Pancreas (tissue), 10 donors: Measurements from ENCODE around the gene PKNOX2. TPM values are rescaled to one million over a fixed set of nuclear protein-coding genes. Genes with fewer than 3 reads are reported as not detected.

Source experiments
- ATAC-seq, 4 donors: fragments of 200-7000 bp; cut with Tn5 transposase; one replicate each; pipeline versions ENCODE4 v1.8.0 to v1.9.1; 2020; ENCODE audit warnings: mild to moderate bottlenecking in 4 of 4, moderate library complexity in 4 of 4
- DNase-seq, 6 donors: peaks; one replicate each; pipeline ENCODE4 v3.0.0-alpha.2; 2020
- FAIRE-seq: peaks from 2 replicates; lab custom pipeline; 2012; peaks lifted over from hg19 to GRCh38; lab: Jason Lieb, UNC
- H3K27ac ChIP-seq, 4 donors: fragments of 200-600 bp; sonication (generic); 1 replicate in 3 of 4; 2 replicates in 1 of 4; pipeline versions ENCODE4 v1.5.0 to v1.8.0; 2020
- H3K27me3 ChIP-seq, 4 donors: fragments of 200-600 bp; one replicate each; pipeline ENCODE4 v1.8.0; 2021
- H3K36me3 ChIP-seq, 3 donors: fragments of 200-600 bp; sonication (generic) in 1 of 3; one replicate each; pipeline versions ENCODE4 v1.5.0 to v1.8.0; 2020 to 2021
- H3K4me1 ChIP-seq, 3 donors: fragments of 200-600 bp; one replicate each; pipeline ENCODE4 v1.8.0; 2021
- H3K4me3 ChIP-seq, 4 donors: fragments of 200-600 bp; sonication (generic) in 2 of 4; one replicate each; pipeline versions ENCODE4 v1.5.0 to v1.8.0; 2020 to 2021
- H3K9me3 ChIP-seq, 4 donors: fragments of 200-600 bp; one replicate each; pipeline ENCODE4 v1.8.0; 2021
- CTCF ChIP-seq, 4 donors: fragments of 200-600 bp; sonication (generic) in 3 of 4; IDR thresholded peaks; one replicate each; pipeline versions ENCODE4 v1.5.0 to v1.8.0; 2021; ENCODE audit warnings: antibody characterized with exemption in 4 of 4
- WGBS, 2 donors: extraction: QIAGEN DNeasy Blood & Tissue Kit; methylation state at CpG; one replicate each; pipeline ENCODE4 v1.1.7; 2013; 5-methylcytosine and 5-hydroxymethylcytosine counted together
- intact Hi-C, 3 donors: fragments of 100-400 bp; cut with DNase I; formaldehyde crosslinking; loops; one replicate each; pipeline versions ENCODE4 v1.11.1 to v1.14.2; 2022
- polyA plus RNA-seq, 2 donors: library from polyadenylated mRNA; stranded (reverse); fragments of 200-250 nt; gene quantifications; one replicate each; pipeline ENCODE4 v1.2.3, GENCODE V29; 2013
- total RNA-seq, 6 donors: library from RNA; stranded (reverse); fragmentation: NEBNext Ultra II Directional in 4 of 6; extraction: Animal tissue kit (Norgen Biotek cat#: 25700) in 4 of 6; gene quantifications; one replicate each; pipeline versions ENCODE4 v1.2.1 to v1.2.4, GENCODE V29; 2021 to 2023
- donor health status: healthy with polysubstance abuse.
- donor health status: DM: no; HTN: no; CAD: no; lungs with moderate emphysema.
- donor health status: DM: no; HTN: no; CAD: no.
- donor health status: control.
- donor health status: control.
- donor health status: Bipolar disorder and iron deficiency.
- donor health status: DM: yes; HTN: yes; CAD: no.
- donor health status: DM: no; HTN: no; CAD: no.
- donor health status: DM: no; HTN: no; CAD: no.
- donor health status: DM: yes; HTN: yes; CAD: no.

Gene PKNOX2
- total and polyA plus RNA-seq, 8 donors: 3.4 to 8.1 (median 5.8) TPM

- DNase-seq (no peak), ATAC-seq (no peak), FAIRE-seq (no peak)
- intact Hi-C loops: loop anchor here in 1 of 3 donors (5.0 kb wide), 1 partner anchor 180 kb away; no protein-coding TSS in a partner anchor
- H3K4me3 ChIP-seq: peak overlapping the region; percentile 12 to 72 (median 60)
- peaks cover 29 to 47% (median 44%) of the 10 kb centered on the region in 3 donors for H3K4me1 ChIP-seq
- no peaks in the 10 kb centered on the region for H3K9me3 ChIP-seq
- no peaks in the 10 kb centered on the region for H3K36me3 ChIP-seq
- peak overlapping the region; percentile 77 to 85 (median 81) for H3K27ac ChIP-seq
- 10 to 34% methylated on average over 15 to 16 of the region's 16 CpGs for WGBS, 2 donors
- H3K27me3 ChIP-seq: no peaks in the 10 kb centered on the region
- TF ChIP-seq CTCF (IDR thresholded peaks at IDR 0.05): no peak
Measured at GRCh38 chr11:125166764-125167291, 2.3 kb downstream of the PKNOX2 start.

- no peak for FAIRE-seq
- Histone ChIP-seq H3K36me3 (no peaks in the 10 kb centered on the region), H3K27ac (peak overlapping the region; percentile 77 to 85 (median 81)), H3K27me3 (no peaks in the 10 kb centered on the region), H3K9me3 (no peaks in the 10 kb centered on the region), H3K4me3 (peak overlapping the region in 3 of 4 donors; percentile 55 to 72 (median 64)), H3K4me1 (peaks cover 35 to 52% (median 44%) of the 10 kb centered on the region in 3 donors)
- no peak for TF ChIP-seq CTCF (IDR thresholded peaks at IDR 0.05)
- DNase-seq: peak; percentile 40 to 85 (median 68)
- ATAC-seq: peak; percentile 3 to 35 (median 24)
- intact Hi-C loops: loop anchor here in 1 of 3 donors (5.0 kb wide), 1 partner anchor 180 kb away; no protein-coding TSS in a partner anchor
- WGBS, 2 donors: 11 to 21% methylated on average over 28 of the region's 28 CpGs
Measured at GRCh38 chr11:125167292-125167953, 2.9 kb downstream of the PKNOX2 start.

GRCh38 chr11:125167954-125168835 is 3.6 kb downstream of the PKNOX2 start:
- Histone ChIP-seq H3K9me3 (no peaks in the 10 kb centered on the region), H3K4me1 (peaks cover 40 to 60% (median 44%) of the 10 kb centered on the region in 3 donors), H3K27me3 (no peaks in the 10 kb centered on the region), H3K4me3 (no peak overlapping the region), H3K36me3 (no peaks in the 10 kb centered on the region), H3K27ac (peak overlapping the region; percentile 77 to 85 (median 81))
- TF ChIP-seq CTCF (IDR thresholded peaks at IDR 0.05): no peak
- ATAC-seq (peak; percentile 26 to 50 (median 36)), FAIRE-seq (no peak), DNase-seq (peak in 3 of 6 donors; percentile 60 to 78 (median 69))
- intact Hi-C loops: loop anchor here in 1 of 3 donors (5.0 kb wide), 1 partner anchor 179 kb away; no protein-coding TSS in a partner anchor
- 17 to 19% methylated on average over 9 of the region's 9 CpGs for WGBS, 2 donors

GRCh38 chr11:125168918-125169456 is 4.4 kb downstream of the PKNOX2 start:
- intact Hi-C loops: loop anchor here in 1 of 3 donors (5.0 kb wide), 1 partner anchor 178 kb away; no protein-coding TSS in a partner anchor
- FAIRE-seq (no peak), ATAC-seq (no peak), DNase-seq (no peak)
- peak overlapping the region; percentile 54 to 85 (median 79) for H3K27ac ChIP-seq
- no peaks in the 10 kb centered on the region for H3K9me3 ChIP-seq
- TF ChIP-seq CTCF (IDR thresholded peaks at IDR 0.05): no peak
- 16 to 24% methylated on average over 14 of the region's 14 CpGs for WGBS, 2 donors
- H3K27me3 ChIP-seq: no peaks in the 10 kb centered on the region
- no peak overlapping the region for H3K4me3 ChIP-seq
- no peaks in the 10 kb centered on the region for H3K36me3 ChIP-seq
- peaks cover 47 to 68% (median 47%) of the 10 kb centered on the region in 3 donors for H3K4me1 ChIP-seq
